Measurements from ENCODE around the gene RANGRF. TPM values are rescaled to one million over a fixed set of nuclear protein-coding genes. Genes with fewer than 3 reads are reported as not detected.

Gene RANGRF
- total RNA-seq, 4 donors from 2014 or later = 26.5 to 43.6 (median 34.4) TPM

- no peak for TF ChIP-seq POLR2A (IDR thresholded peaks at IDR 0.05; ENCODE audit: low read depth)
- no peak for TF ChIP-seq EP300 (IDR thresholded peaks at IDR 0.05)
- TF ChIP-seq POLR2AphosphoS5 (IDR thresholded peaks at IDR 0.05) = no peak
- TF ChIP-seq, protein P1, sequence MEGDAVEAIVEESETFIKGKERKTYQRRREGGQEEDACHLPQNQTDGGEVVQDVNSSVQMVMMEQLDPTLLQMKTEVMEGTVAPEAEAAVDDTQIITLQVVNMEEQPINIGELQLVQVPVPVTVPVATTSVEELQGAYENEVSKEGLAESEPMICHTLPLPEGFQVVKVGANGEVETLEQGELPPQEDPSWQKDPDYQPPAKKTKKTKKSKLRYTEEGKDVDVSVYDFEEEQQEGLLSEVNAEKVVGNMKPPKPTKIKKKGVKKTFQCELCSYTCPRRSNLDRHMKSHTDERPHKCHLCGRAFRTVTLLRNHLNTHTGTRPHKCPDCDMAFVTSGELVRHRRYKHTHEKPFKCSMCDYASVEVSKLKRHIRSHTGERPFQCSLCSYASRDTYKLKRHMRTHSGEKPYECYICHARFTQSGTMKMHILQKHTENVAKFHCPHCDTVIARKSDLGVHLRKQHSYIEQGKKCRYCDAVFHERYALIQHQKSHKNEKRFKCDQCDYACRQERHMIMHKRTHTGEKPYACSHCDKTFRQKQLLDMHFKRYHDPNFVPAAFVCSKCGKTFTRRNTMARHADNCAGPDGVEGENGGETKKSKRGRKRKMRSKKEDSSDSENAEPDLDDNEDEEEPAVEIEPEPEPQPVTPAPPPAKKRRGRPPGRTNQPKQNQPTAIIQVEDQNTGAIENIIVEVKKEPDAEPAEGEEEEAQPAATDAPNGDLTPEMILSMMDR (IDR thresholded peaks at IDR 0.05) = no peak
- WGBS = 38% methylated on average over 10 of the region's 11 CpGs
- H3K4me3 ChIP-seq = peak overlapping the region in 1 of 4 donors; percentile 17
These were observed 49.6 kb downstream of the RANGRF start for GRCh38 chr17:8337802-8338752.

GRCh38 chr17:8338753-8339140 is 50.3 kb downstream of the RANGRF start:
- intact Hi-C loops (cut with DNase I) = no loop called here

More at GRCh38 chr17:8337802-8338752, 49.6 kb downstream of the RANGRF start:
- no peak for DNase-seq (ENCODE audit: extremely low spot score)
- intact Hi-C loops (cut with DNase I) = no loop called here
- Histone ChIP-seq H3K27ac (replicated peaks in 1 of 4) (no peak overlapping the region), H3K36me3 (no peaks in the 10 kb centered on the region), H3K27me3 (no peaks in the 10 kb centered on the region), H3K9me3 (no peaks in the 10 kb centered on the region), H3K4me1 (peaks cover 0 to 5% (median 0%) of the 10 kb centered on the region in 4 donors)

DNA sequence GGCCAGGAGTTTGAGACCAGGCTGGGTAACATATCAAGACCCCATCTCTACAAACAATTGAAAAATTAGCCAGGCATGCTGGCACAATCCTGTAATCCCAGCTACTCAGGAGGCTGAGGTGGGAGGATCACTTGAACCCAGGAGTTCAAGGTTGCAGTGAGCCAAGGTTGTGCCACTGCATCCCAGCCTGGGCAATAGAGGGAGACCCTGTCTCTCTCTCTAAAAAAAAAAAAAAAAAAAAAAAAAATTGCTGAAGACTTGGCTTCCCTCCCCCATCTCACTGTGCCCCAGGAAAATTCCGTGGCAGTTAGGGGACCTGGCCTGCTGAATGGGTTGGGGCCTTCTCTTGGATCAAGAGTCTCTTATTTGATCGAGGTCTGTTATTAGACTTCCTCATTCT is 51.1 kb downstream of the RANGRF start, which contains the start of gene ODF4:
TSS of gene ODF4 (plus strand) at position 301 of the 400 bp plus-strand sequence. CDS start 212 bp downstream, outside the sequence.
- TF ChIP-seq POLR2AphosphoS5 (IDR thresholded peaks at IDR 0.05) (no peak), POLR2A (IDR thresholded peaks at IDR 0.05; ENCODE audit: low read depth) (no peak), EP300 (IDR thresholded peaks at IDR 0.05) (no peak)
- TF ChIP-seq, protein P1 (IDR thresholded peaks at IDR 0.05) = no peak
- peaks cover 0 to 5% (median 0%) of the 10 kb centered on the region in 4 donors for H3K4me1 ChIP-seq
- no peaks in the 10 kb centered on the region for H3K27me3 ChIP-seq
- H3K4me3 ChIP-seq = no peak within 1 kb of the TSS
- no peak within 1 kb of the TSS for H3K27ac ChIP-seq (replicated peaks in 1 of 4)
- no peaks in the 10 kb centered on the region for H3K36me3 ChIP-seq
- 81% methylated on average over 2 of the region's 2 CpGs for WGBS
- intact Hi-C loops (cut with DNase I) = no loop called here
- H3K9me3 ChIP-seq = no peaks in the 10 kb centered on the region
- DNase-seq (ENCODE audit: extremely low spot score) = no peak

More at GRCh38 chr17:8338753-8339140, 50.3 kb downstream of the RANGRF start:
- DNase-seq (ENCODE audit: extremely low spot score) = no peak
- no peaks in the 10 kb centered on the region for H3K27me3 ChIP-seq
- no peak for TF ChIP-seq EP300 (IDR thresholded peaks at IDR 0.05)
- TF ChIP-seq, protein P1 (IDR thresholded peaks at IDR 0.05) = no peak
- no peak for TF ChIP-seq POLR2A (IDR thresholded peaks at IDR 0.05; ENCODE audit: low read depth)
- no peak overlapping the region for H3K4me3 ChIP-seq
- peaks cover 0 to 5% (median 0%) of the 10 kb centered on the region in 4 donors for H3K4me1 ChIP-seq
- no peaks in the 10 kb centered on the region for H3K36me3 ChIP-seq
- WGBS = 82% methylated on average over 5 of the region's 5 CpGs
- no peaks in the 10 kb centered on the region for H3K9me3 ChIP-seq
- H3K27ac ChIP-seq (replicated peaks in 1 of 4) = no peak overlapping the region

Small RNA genes lying within 50 kb of the gene (small RNA-seq; reads per million reads assigned to genes)
- gene RF00265 = 0 reads per million in 3 donors

Other genes starting within 250 kb of the RANGRF start
- 1 to 10 TPM; 1.3 to 3.7 (median 2.0) TPM for gene ALOX15B, start 249.6 kb upstream of the RANGRF start, total RNA-seq
- gene ALOX12B, start 201.0 kb upstream of the RANGRF start, total RNA-seq = not detected
- not detected for gene ALOXE3, start 170.2 kb upstream of the RANGRF start, total RNA-seq
- 1 to 10 TPM in 1 of 4 donors, not detected in 3; 1.4 TPM for gene HES7, start 164.6 kb upstream of the RANGRF start, total RNA-seq
- gene PER1, start 136.3 kb upstream of the RANGRF start, total RNA-seq = 100 to 1,000 TPM; 127 to 263 (median 168) TPM
- 10 to 100 TPM; 23.7 to 36.4 (median 33.0) TPM for gene VAMP2, start 125.7 kb upstream of the RANGRF start, total RNA-seq
- gene TMEM107, start 112.3 kb upstream of the RANGRF start, total RNA-seq = 10 to 100 TPM; 10.4 to 17.8 (median 13.6) TPM
- gene BORCS6, start 98.5 kb upstream of the RANGRF start, total RNA-seq = 10 to 100 TPM in 3 of 4 donors, 1 to 10 TPM in 1; 8.6 to 22.4 (median 13.9) TPM
- 1 to 10 TPM in 1 of 4 donors, not detected in 3; 1.5 TPM for gene AURKB, start 78.1 kb upstream of the RANGRF start, total RNA-seq
- gene CTC1, start 40.6 kb upstream of the RANGRF start, total RNA-seq = 10 to 100 TPM; 15.4 to 24.1 (median 17.2) TPM
- gene PFAS, start 39.4 kb upstream of the RANGRF start, total RNA-seq = 10 to 100 TPM in 2 of 4 donors, 1 to 10 TPM in 2; 8.8 to 15.2 (median 11.2) TPM
- 1 to 10 TPM in 3 of 4 donors, under 1 TPM in 1; 0.99 to 2.5 (median 1.3) TPM for gene SLC25A35, start 6.7 kb downstream of the RANGRF start, total RNA-seq
- gene ARHGEF15, start 21.6 kb downstream of the RANGRF start, total RNA-seq = 10 to 100 TPM in 2 of 4 donors, 1 to 10 TPM in 2; 3.3 to 19.8 (median 12.6) TPM
- gene ODF4, start 51.2 kb downstream of the RANGRF start, total RNA-seq = not detected
- gene RPL26, start 94.5 kb downstream of the RANGRF start, total RNA-seq = 1,000 to 10,000 TPM; 1,511 to 3,942 (median 2,863) TPM
- under 1 TPM in 1 of 4 donors, not detected in 3; 0.42 TPM for gene RNF222, start 109.2 kb downstream of the RANGRF start, total RNA-seq
- 10 to 100 TPM; 48.2 to 80.8 (median 55.5) TPM for gene NDEL1, start 147.2 kb downstream of the RANGRF start, total RNA-seq